IMR-90 (cell line): Measurements from ENCODE around the gene TKFC.

Experiments used
- FOS ChIP-seq: fragments of 150-350 bp; IDR thresholded peaks from 2 replicates; pipeline ENCODE4 v1.6.1; 2016; ENCODE audit warnings: low read depth, low read length
- MXI1 ChIP-seq: IDR thresholded peaks from 2 replicates; pipeline ENCODE4 v1.6.1; 2012; ENCODE audit warnings: low read depth, mild to moderate bottlenecking, low read length, moderate library complexity, borderline replicate concordance
- POLR2A ChIP-seq: IDR thresholded peaks from 2 replicates; pipeline ENCODE4 v1.6.1; 2012; ENCODE audit warnings: mild to moderate bottlenecking, low read depth, low read length

- no peak for TF ChIP-seq POLR2A
- TF ChIP-seq MXI1, result no peak
- no peak for TF ChIP-seq FOS
Observed at GRCh38 chr11:61357233-61357893, 24.3 kb downstream of the TKFC start.
